ENCODE measurements around the gene LRRIQ4.
A peak's percentile ranks its signal among the peaks of the same experiment; 100 is the strongest.

The LRRIQ4 gene

GRCh38 chr3:169836078-169836941, 23.6 kb downstream of the LRRIQ4 start:
- no peak overlapping the region for H3K4me3 ChIP-seq (replicated peaks in 1 of 2; ENCODE audit: low read depth in 2 of 2, low read length in 2 of 2)
- peak; percentile 26 to 58 for DNase-seq (ENCODE audit: low read depth in 2 of 2)
- TF ChIP-seq CTCF (IDR thresholded peaks at IDR 0.05; ENCODE audit: low read depth, low read length): no peak

GRCh38 chr3:169836942-169837275, 24.2 kb downstream of the LRRIQ4 start:
- no peak for TF ChIP-seq CTCF (IDR thresholded peaks at IDR 0.05; ENCODE audit: low read depth, low read length)
- peak in 1 of 2 donors; percentile 20 for DNase-seq (ENCODE audit: low read depth in 2 of 2)
- H3K4me3 ChIP-seq (replicated peaks in 1 of 2; ENCODE audit: low read depth in 2 of 2, low read length in 2 of 2): no peak overlapping the region

- no peak overlapping the region for H3K4me3 ChIP-seq (replicated peaks in 1 of 2; ENCODE audit: low read depth in 2 of 2, low read length in 2 of 2)
- DNase-seq (ENCODE audit: low read depth in 2 of 2): no peak
- TF ChIP-seq CTCF (IDR thresholded peaks at IDR 0.05; ENCODE audit: low read depth, low read length): no peak
These were observed 25.9 kb downstream of the LRRIQ4 start for GRCh38 chr3:169838511-169839030.

- no peak overlapping the region for H3K4me3 ChIP-seq (replicated peaks in 1 of 2; ENCODE audit: low read depth in 2 of 2, low read length in 2 of 2)
- no peak for TF ChIP-seq CTCF (IDR thresholded peaks at IDR 0.05; ENCODE audit: low read depth, low read length)
- DNase-seq (ENCODE audit: low read depth in 2 of 2): peak; percentile 5 to 54
These were observed 28.5 kb downstream of the LRRIQ4 start for GRCh38 chr3:169841171-169841570.

GRCh38 chr3:169842960-169843359, 30.3 kb downstream of the LRRIQ4 start:
- no peak overlapping the region for H3K4me3 ChIP-seq (replicated peaks in 1 of 2; ENCODE audit: low read depth in 2 of 2, low read length in 2 of 2)
- DNase-seq (ENCODE audit: low read depth in 2 of 2): no peak
- TF ChIP-seq CTCF (IDR thresholded peaks at IDR 0.05; ENCODE audit: low read depth, low read length): no peak

GRCh38 chr3:169846458-169847193, 34.0 kb downstream of the LRRIQ4 start:
- DNase-seq (ENCODE audit: low read depth in 2 of 2): peak; percentile 24 to 87
- no peak overlapping the region for H3K4me3 ChIP-seq (replicated peaks in 1 of 2; ENCODE audit: low read depth in 2 of 2, low read length in 2 of 2)
- TF ChIP-seq CTCF (IDR thresholded peaks at IDR 0.05; ENCODE audit: low read depth, low read length): no peak

Data from cardiac fibroblast (primary cell).